IMR-90 (cell line): Measurements from ENCODE around the gene ILF2. TPM values are rescaled to one million over a fixed set of nuclear protein-coding genes. Genes with fewer than 3 reads are reported as not detected.

Source experiments
- ATAC-seq: fragments of 200-7000 bp; cut with Tn5 transposase; 2 replicates; pipeline ENCODE4 v1.9.1; 2020; ENCODE audit warnings: low read depth, mild to moderate bottlenecking, moderate library complexity
- BruUV-seq: library from RNA; stranded (reverse); fragments of 400-500 nt; replicated peaks from 2 replicates; lab custom pipeline; 2021; lab: Mats Ljungman, UMichigan
- CTCF ChIA-PET: fragments of 300-600 bp; formaldehyde crosslinking; extraction: SDS; loops from one replicate; lab custom pipeline; 2021; ENCODE audit warnings: antibody characterized with exemption; lab: Yijun Ruan, JAX
- POLR2A ChIA-PET: fragments of 300-600 bp; sonication (Branson Sonifier 250); formaldehyde crosslinking; loops from one replicate; lab custom pipeline; 2022; ENCODE audit warnings: antibody characterized with exemption; ENCODE audit not compliant: unreplicated experiment; lab: Charles Lee
- DNase-seq: peaks from one replicate; pipeline ENCODE4 v3.0.0; 2013
- H2AFZ ChIP-seq: replicated peaks from 2 replicates; pipeline ENCODE3; 2013; ENCODE audit warnings: low read length, mild to moderate bottlenecking; ENCODE audit not compliant: poor library complexity
- H2AK5ac ChIP-seq: 2 replicates; pipeline ENCODE4 v1.6.1; 2013; ENCODE audit warnings: low read depth, low read length, inconsistent platforms
- H2AK9ac ChIP-seq: replicated peaks from 2 replicates; pipeline ENCODE3; 2013; ENCODE audit warnings: mild to moderate bottlenecking, low read depth, low read length, moderate library complexity; ENCODE audit not compliant: poor library complexity
- H2BK120ac ChIP-seq: 2 replicates; pipeline ENCODE4 v1.6.1; 2013; ENCODE audit warnings: low read depth, low read length, inconsistent platforms
- H2BK15ac ChIP-seq: 3 replicates; pipeline ENCODE4 v1.6.1; 2013; ENCODE audit warnings: low read depth, low read length, inconsistent platforms
- H2BK20ac ChIP-seq: 2 replicates; pipeline ENCODE4 v1.6.1; 2013; ENCODE audit warnings: low read depth, mild to moderate bottlenecking, inconsistent platforms, low read length, moderate library complexity
- H2BK5ac ChIP-seq: 2 replicates; pipeline ENCODE4 v1.6.1; 2013; ENCODE audit warnings: mild to moderate bottlenecking, low read depth, low read length, inconsistent platforms; ENCODE audit not compliant: poor library complexity, severe bottlenecking
- H3K14ac ChIP-seq: replicated peaks from 2 replicates; pipeline ENCODE4 v1.6.1; 2013; ENCODE audit warnings: low read depth, low read length, inconsistent platforms
- H3K18ac ChIP-seq: 2 replicates; pipeline ENCODE4 v1.6.1; 2013; ENCODE audit warnings: low read depth, low read length, control low read depth
- H3K23ac ChIP-seq: 2 replicates; pipeline ENCODE4 v1.6.1; 2013; ENCODE audit warnings: low read depth, low read length, inconsistent platforms
- H3K27ac ChIP-seq: 2 replicates; pipeline ENCODE4 v1.5.1; 2013; ENCODE audit warnings: mild to moderate bottlenecking, control low read depth, low read length; ENCODE audit not compliant: insufficient read depth
- H3K27me3 ChIP-seq: 2 replicates; pipeline ENCODE4 v1.6.1; 2013; ENCODE audit warnings: low read length; ENCODE audit not compliant: control insufficient read depth, insufficient read depth
- H3K36me3 ChIP-seq: 2 replicates; pipeline ENCODE4 v1.6.1; 2013; ENCODE audit warnings: low read length, mixed read lengths; ENCODE audit not compliant: control insufficient read depth, insufficient read depth
- H3K4ac ChIP-seq: 2 replicates; pipeline ENCODE4 v1.6.1; 2013; ENCODE audit warnings: low read depth, low read length, inconsistent platforms
- H3K4me1 ChIP-seq: 2 replicates; pipeline ENCODE4 v1.6.1; 2013; ENCODE audit warnings: low read length, mixed read lengths; ENCODE audit not compliant: control insufficient read depth, insufficient read depth
- H3K4me2 ChIP-seq: 2 replicates; pipeline ENCODE4 v1.6.1; 2013; ENCODE audit warnings: low read depth, mild to moderate bottlenecking, control low read depth, low read length, moderate library complexity
- H3K4me3 ChIP-seq: 2 replicates; pipeline ENCODE4 v1.5.1; 2013; ENCODE audit warnings: low read depth, mild to moderate bottlenecking, control low read depth, low read length, moderate library complexity; ENCODE audit not compliant: insufficient read depth
- H3K56ac ChIP-seq: 2 replicates; pipeline ENCODE4 v1.6.1; 2013; ENCODE audit warnings: low read length, inconsistent platforms; ENCODE audit not compliant: insufficient read depth; ENCODE audit errors: extremely low read depth
- H3K79me1 ChIP-seq, 2 experiments: 2 replicates each; pipeline ENCODE4 v1.6.1; 2013; ENCODE audit warnings: low read length in 2 of 2, inconsistent platforms in 1 of 2, low read depth in 1 of 2
- H3K9ac ChIP-seq: 2 replicates; pipeline ENCODE4 v1.6.1; 2013; ENCODE audit warnings: low read depth, low read length, control low read depth
- H3K9me1 ChIP-seq: 2 replicates; pipeline ENCODE4 v1.6.1; 2013; ENCODE audit warnings: low read length, inconsistent platforms; ENCODE audit not compliant: insufficient read depth
- H3K9me3 ChIP-seq: 2 replicates; pipeline ENCODE4 v1.6.1; 2013; ENCODE audit warnings: low read length; ENCODE audit not compliant: control insufficient read depth, insufficient read depth
- H4K20me1 ChIP-seq: 2 replicates; pipeline ENCODE4 v1.6.1; 2013; ENCODE audit warnings: low read length, inconsistent platforms; ENCODE audit not compliant: insufficient read depth
- H4K5ac ChIP-seq: 2 replicates; pipeline ENCODE4 v1.6.1; 2013; ENCODE audit warnings: mild to moderate bottlenecking, low read depth, low read length, control low read depth
- H4K8ac ChIP-seq, 2 experiments: 2 replicates each; pipeline ENCODE4 v1.6.1; 2013; ENCODE audit warnings: low read depth in 2 of 2, low read length in 2 of 2, control low read depth in 1 of 2, inconsistent platforms in 1 of 2
- H4K91ac ChIP-seq: 2 replicates; pipeline ENCODE4 v1.6.1; 2013; ENCODE audit warnings: low read depth, low read length, inconsistent platforms; ENCODE audit not compliant: insufficient read depth
- BHLHE40 ChIP-seq: fragments of 150-350 bp; IDR thresholded peaks from 2 replicates; pipeline ENCODE4 v1.6.1; 2016; ENCODE audit warnings: mild to moderate bottlenecking, low read depth, low read length
- WGBS, 2 experiments: methylation state at CpG; one replicate each; pipeline versions ENCODE4 v1.1.5 to v1.1.7; 2013; ENCODE audit warnings: missing lambda C conversion rate in 2 of 2; ENCODE audit not compliant: insufficient read length in 1 of 2; ENCODE audit errors: extremely low coverage in 2 of 2; 5-methylcytosine and 5-hydroxymethylcytosine counted together
- dilution Hi-C: fragments of 300-500 bp; cut with HindIII; formaldehyde crosslinking; loops from one replicate; pipeline ENCODE4 v1.14.3; 2018; ENCODE audit warnings: low sequenced_read_pairs; ENCODE audit not compliant: unreplicated experiment
- in situ Hi-C: fragments of 300-500 bp; cut with MboI; formaldehyde crosslinking; loops from 3 replicates; pipeline ENCODE4 v1.14.3; 2019; ENCODE audit warnings: low sequenced_read_pairs, inconsistent platforms, mixed read lengths
- intact Hi-C: fragments of 100-400 bp; cut with micrococcal nuclease; formaldehyde crosslinking; loops from 2 replicates; pipeline ENCODE4 v1.10.0; 2022
- polyA plus RNA-seq, 3 experiments: library from polyadenylated mRNA; depleted of rRNA; stranded (reverse); fragments of >200 nt; gene quantifications; 2 replicates each; pipeline ENCODE4 v1.2.3, GENCODE V29; 2012; ENCODE audit warnings: low replicate concordance in 1 of 3
- total RNA-seq: library from RNA; depleted of rRNA; stranded (reverse); fragments of >200 nt; gene quantifications from 2 replicates; pipeline ENCODE4 v1.2.3, GENCODE V29; 2012

The ILF2 gene
- total and polyA plus RNA-seq, 2 of the 4 experiments (the other 2 are of a cell fraction) = 273 to 504 TPM

GRCh38 chr1:153615406-153615805, 55.4 kb downstream of the ILF2 start:
- dilution Hi-C loops = no loop called here
- Histone ChIP-seq H3K9me1 (0 out of 2 replicates have a peak, but pooled peaks cover 1% of the 10 kb centered on the region), H2BK5ac (no peak overlapping the region), H3K36me3 (peaks cover 15% of the 10 kb centered on the region), H2BK15ac (no peak overlapping the region), H4K8ac (no peak overlapping the region), H3K18ac (no peak overlapping the region), H2AK9ac (no peak overlapping the region), H3K79me1 (peaks cover 6 to 23% of the 10 kb centered on the region in 2 experiments), H2AK5ac (no peak overlapping the region), H3K56ac (no peak overlapping the region), H3K4ac (no peak overlapping the region), H3K23ac (no peak overlapping the region), H2BK120ac (no peak overlapping the region), H4K20me1 (peaks cover 4% of the 10 kb centered on the region; the same call in 1 of the 2 replicates), H3K4me2 (no peak overlapping the region), H3K4me3 (no peak overlapping the region), H3K14ac (no peak overlapping the region), H3K9me3 (no peaks in the 10 kb centered on the region), H4K5ac (no peak overlapping the region), H3K27ac (no peak overlapping the region), H2BK20ac (no peak overlapping the region), H3K27me3 (no peaks in the 10 kb centered on the region), H4K91ac (peak overlapping the region; percentile 32; the same call in 1 of the 2 replicates), H3K9ac (no peak overlapping the region), H3K4me1 (peaks cover 20% of the 10 kb centered on the region), H2AFZ (no peak overlapping the region)
- ChIA-PET POLR2A (no interaction called here), CTCF (interaction anchor here (0.7 to 2.5 kb wide), 3 partner anchors 12 to 47 kb away, joined by 3 to 8 read pairs (median 4); partner anchors contain the start of gene S100A13)
- ATAC-seq = no peak
- BruUV-seq = no TSS peak
- no peak for TF ChIP-seq BHLHE40
- in situ Hi-C loops = no loop called here
- no peak for DNase-seq
- 40% methylated on average over 1 of the region's 2 CpGs; no CpG with 5 or more reads in 1 of the 2 experiments for WGBS, 2 experiments
- intact Hi-C loops = no loop called here
